Fibroblast of upper back skin (primary cell): Measurements from ENCODE around the gene EXOC4.
"Not testable (repeated sequence)": the region's sequence is repeated elsewhere in the genome, so short reads cannot be mapped to it uniquely, and the experiment has no call there.

ENCODE experiments used
- DNase-seq: peaks from one replicate; pipeline ENCODE4 v3.0.0-alpha.2; 2013

EXOC4 gene

GRCh38 chr7:133278975-133279374 is 26.1 kb downstream of the EXOC4 start:
- DNase-seq: not testable (repeated sequence)

GRCh38 chr7:133282094-133282493 is 29.2 kb downstream of the EXOC4 start:
- no peak for DNase-seq

GRCh38 chr7:133284092-133284491 is 31.2 kb downstream of the EXOC4 start:
- no peak for DNase-seq

GRCh38 chr7:133288970-133289369 is 36.1 kb downstream of the EXOC4 start:
- no peak for DNase-seq

- no peak for DNase-seq
Observed at GRCh38 chr7:133290041-133290440, 37.2 kb downstream of the EXOC4 start.

GRCh38 chr7:133290676-133291333 is 37.9 kb downstream of the EXOC4 start:
- no peak for DNase-seq

GRCh38 chr7:133292631-133293030 is 39.8 kb downstream of the EXOC4 start:
- no peak for DNase-seq

GRCh38 chr7:133293384-133294160 is 40.7 kb downstream of the EXOC4 start:
- DNase-seq: no peak

GRCh38 chr7:133294234-133294633 is 41.4 kb downstream of the EXOC4 start:
- no peak for DNase-seq

- DNase-seq: no peak
Observed at GRCh38 chr7:133295484-133295883, 42.6 kb downstream of the EXOC4 start.

- no peak for DNase-seq
Observed at GRCh38 chr7:133297093-133297492, 44.2 kb downstream of the EXOC4 start.

- DNase-seq: no peak
Observed at GRCh38 chr7:133298080-133298479, 45.2 kb downstream of the EXOC4 start.

- no peak for DNase-seq
Observed at GRCh38 chr7:133299676-133300075, 46.8 kb downstream of the EXOC4 start.

GRCh38 chr7:133300088-133300487 is 47.2 kb downstream of the EXOC4 start:
- no peak for DNase-seq

- no peak for DNase-seq
Observed at GRCh38 chr7:133300811-133301210, 47.9 kb downstream of the EXOC4 start.

GRCh38 chr7:133301444-133301843 is 48.6 kb downstream of the EXOC4 start:
- DNase-seq: no peak

- DNase-seq: no peak
Observed at GRCh38 chr7:133303372-133303771, 50.5 kb downstream of the EXOC4 start.

GRCh38 chr7:133303931-133304330 is 51.1 kb downstream of the EXOC4 start:
- peak; percentile 17 for DNase-seq

GRCh38 chr7:133309333-133309732 is 56.5 kb downstream of the EXOC4 start:
- DNase-seq: no peak

GRCh38 chr7:133310232-133310862 is 57.5 kb downstream of the EXOC4 start:
- no peak for DNase-seq

- DNase-seq: no peak
Observed at GRCh38 chr7:133313575-133313974, 60.7 kb downstream of the EXOC4 start.

GRCh38 chr7:133314084-133314483 is 61.2 kb downstream of the EXOC4 start:
- DNase-seq: no peak

- DNase-seq: peak; percentile 77
Observed at GRCh38 chr7:133315332-133316040, 62.6 kb downstream of the EXOC4 start.
